Measurements from ENCODE around the gene RHCE. TPM values are rescaled to one million over a fixed set of nuclear protein-coding genes. Genes with fewer than 3 reads are reported as not detected.
"Not testable (repeated sequence)": the region's sequence is repeated elsewhere in the genome, so short reads cannot be mapped to it uniquely, and the experiment has no call there.

RHCE gene
- total and polyA plus RNA-seq, 9 donors: 0.44 to 2.4 (median 1.1) TPM

GRCh38 chr1:25349606-25350005, 71.0 kb downstream of the RHCE start:
- H3K27ac ChIP-seq (ENCODE audit: low read length): no peak overlapping the region
- no peak for DNase-seq
- H3K4me1 ChIP-seq (ENCODE audit: control insufficient read depth, insufficient read depth, low read length): no peaks in the 10 kb centered on the region
- peaks cover 35% of the 10 kb centered on the region for H3K36me3 ChIP-seq (ENCODE audit: control insufficient read depth, insufficient read depth, low read length)
- 100% methylated on average over 1 of the region's 3 CpGs for WGBS (ENCODE audit: insufficient coverage)
- no peaks in the 10 kb centered on the region for H3K27me3 ChIP-seq (ENCODE audit: control insufficient read depth, insufficient read depth, low read length)
- no peak overlapping the region for H3K4me3 ChIP-seq (ENCODE audit: low read length)
- H3K9me3 ChIP-seq (replicated peaks; ENCODE audit: control insufficient read depth, low read depth, low read length): no peaks in the 10 kb centered on the region

GRCh38 chr1:25347556-25347955, 73.1 kb downstream of the RHCE start:
- H3K27me3 ChIP-seq (ENCODE audit: control insufficient read depth, insufficient read depth, low read length): no peaks in the 10 kb centered on the region
- no peak overlapping the region for H3K4me3 ChIP-seq (ENCODE audit: low read length)
- no peak overlapping the region for H3K27ac ChIP-seq (ENCODE audit: low read length)
- H3K36me3 ChIP-seq (ENCODE audit: control insufficient read depth, insufficient read depth, low read length): peaks cover 30% of the 10 kb centered on the region
- no peak for DNase-seq
- WGBS (ENCODE audit: insufficient coverage): no CpG with 5 or more reads among the region's 2 CpGs
- H3K4me1 ChIP-seq (ENCODE audit: control insufficient read depth, insufficient read depth, low read length): no peaks in the 10 kb centered on the region
- no peaks in the 10 kb centered on the region for H3K9me3 ChIP-seq (replicated peaks; ENCODE audit: control insufficient read depth, low read depth, low read length)

- Histone ChIP-seq H3K4me3 (ENCODE audit: low read length) (no peak overlapping the region), H3K9me3 (replicated peaks; ENCODE audit: control insufficient read depth, low read depth, low read length) (no peaks in the 10 kb centered on the region), H3K4me1 (ENCODE audit: control insufficient read depth, insufficient read depth, low read length) (no peaks in the 10 kb centered on the region), H3K36me3 (ENCODE audit: control insufficient read depth, insufficient read depth, low read length) (peaks cover 19% of the 10 kb centered on the region), H3K27me3 (ENCODE audit: control insufficient read depth, insufficient read depth, low read length) (no peaks in the 10 kb centered on the region), H3K27ac (ENCODE audit: low read length) (no peak overlapping the region)
- WGBS (ENCODE audit: insufficient coverage): 86% methylated on average over 1 of the region's 4 CpGs
- no peak for DNase-seq
These were observed 76.8 kb downstream of the RHCE start for GRCh38 chr1:25343872-25344271.

- H3K36me3 ChIP-seq (ENCODE audit: control insufficient read depth, insufficient read depth, low read length): peaks cover 17% of the 10 kb centered on the region
- no CpG with 5 or more reads among the region's 1 CpG for WGBS (ENCODE audit: insufficient coverage)
These were observed 77.8 kb downstream of the RHCE start for GRCh38 chr1:25342846-25343245.

GRCh38 chr1:25341746-25342145, 78.9 kb downstream of the RHCE start:
- H3K27me3 ChIP-seq (ENCODE audit: control insufficient read depth, insufficient read depth, low read length): no peaks in the 10 kb centered on the region
- no peak for DNase-seq
- peaks cover 16% of the 10 kb centered on the region for H3K36me3 ChIP-seq (ENCODE audit: control insufficient read depth, insufficient read depth, low read length)
- 100% methylated on average over 1 of the region's 6 CpGs for WGBS (ENCODE audit: insufficient coverage)
- no peaks in the 10 kb centered on the region for H3K9me3 ChIP-seq (replicated peaks; ENCODE audit: control insufficient read depth, low read depth, low read length)
- no peak overlapping the region for H3K4me3 ChIP-seq (ENCODE audit: low read length)
- no peak overlapping the region for H3K27ac ChIP-seq (ENCODE audit: low read length)
- H3K4me1 ChIP-seq (ENCODE audit: control insufficient read depth, insufficient read depth, low read length): no peaks in the 10 kb centered on the region

More at GRCh38 chr1:25342846-25343245, 77.8 kb downstream of the RHCE start:
- Histone ChIP-seq H3K4me1 (ENCODE audit: control insufficient read depth, insufficient read depth, low read length) (no peaks in the 10 kb centered on the region), H3K9me3 (replicated peaks; ENCODE audit: control insufficient read depth, low read depth, low read length) (no peaks in the 10 kb centered on the region), H3K4me3 (ENCODE audit: low read length) (no peak overlapping the region), H3K27me3 (ENCODE audit: control insufficient read depth, insufficient read depth, low read length) (no peaks in the 10 kb centered on the region), H3K27ac (ENCODE audit: low read length) (no peak overlapping the region)
- DNase-seq: no peak

- H3K27me3 ChIP-seq (ENCODE audit: control insufficient read depth, insufficient read depth, low read length): no peaks in the 10 kb centered on the region
- H3K36me3 ChIP-seq (ENCODE audit: control insufficient read depth, insufficient read depth, low read length): peaks cover 6% of the 10 kb centered on the region
- no peak for DNase-seq
- no peaks in the 10 kb centered on the region for H3K9me3 ChIP-seq (replicated peaks; ENCODE audit: control insufficient read depth, low read depth, low read length)
- peak overlapping the region; percentile 99 for H3K4me3 ChIP-seq (ENCODE audit: low read length)
- H3K27ac ChIP-seq (ENCODE audit: low read length): peak overlapping the region; percentile 99
- 20% methylated on average over 1 of the region's 6 CpGs for WGBS (ENCODE audit: insufficient coverage)
- H3K4me1 ChIP-seq (ENCODE audit: control insufficient read depth, insufficient read depth, low read length): no peaks in the 10 kb centered on the region
These were observed 81.6 kb downstream of the RHCE start for GRCh38 chr1:25338986-25339385.

- Histone ChIP-seq H3K4me1 (ENCODE audit: control insufficient read depth, insufficient read depth, low read length) (no peaks in the 10 kb centered on the region), H3K27ac (ENCODE audit: low read length) (peak within 1 kb of the TSS; percentile 99), H3K4me3 (ENCODE audit: low read length) (peak within 1 kb of the TSS; percentile 99), H3K36me3 (ENCODE audit: control insufficient read depth, insufficient read depth, low read length) (no peaks in the 10 kb centered on the region), H3K27me3 (ENCODE audit: control insufficient read depth, insufficient read depth, low read length) (no peaks in the 10 kb centered on the region), H3K9me3 (replicated peaks; ENCODE audit: control insufficient read depth, low read depth, low read length) (no peaks in the 10 kb centered on the region)
- WGBS (ENCODE audit: insufficient coverage): under 1% methylated on average over 51 of the region's 75 CpGs
- peak; percentile 94 for DNase-seq
These were observed 82.2 kb downstream of the RHCE start, which contains the start of gene TMEM50A for GRCh38 chr1:25338188-25338981. TMEM50A (plus strand) TSS chr1:25338334; CDS start chr1:25340487, 2,153 bp downstream.

- 0% methylated on average over 3 of the region's 39 CpGs for WGBS (ENCODE audit: insufficient coverage)
- DNase-seq: peak; percentile 20
- H3K27ac ChIP-seq (ENCODE audit: low read length): peak overlapping the region; percentile 99
These were observed 83.0 kb downstream of the RHCE start for GRCh38 chr1:25337483-25338187.

GRCh38 chr1:25336922-25337354, 83.7 kb downstream of the RHCE start:
- H3K36me3 ChIP-seq (ENCODE audit: control insufficient read depth, insufficient read depth, low read length); DNase-seq; H3K4me1 ChIP-seq (ENCODE audit: control insufficient read depth, insufficient read depth, low read length); H3K9me3 ChIP-seq (replicated peaks; ENCODE audit: control insufficient read depth, low read depth, low read length); H3K27me3 ChIP-seq (ENCODE audit: control insufficient read depth, insufficient read depth, low read length); H3K27ac ChIP-seq (ENCODE audit: low read length): not testable (repeated sequence)
- WGBS (ENCODE audit: insufficient coverage): no CpG with 5 or more reads among the region's 29 CpGs
- peak overlapping the region; percentile 41 for H3K4me3 ChIP-seq (ENCODE audit: low read length)

More at GRCh38 chr1:25337483-25338187, 83.0 kb downstream of the RHCE start:
- not testable (repeated sequence) for H3K4me1 ChIP-seq (ENCODE audit: control insufficient read depth, insufficient read depth, low read length); H3K36me3 ChIP-seq (ENCODE audit: control insufficient read depth, insufficient read depth, low read length); H3K9me3 ChIP-seq (replicated peaks; ENCODE audit: control insufficient read depth, low read depth, low read length); H3K27me3 ChIP-seq (ENCODE audit: control insufficient read depth, insufficient read depth, low read length)
- H3K4me3 ChIP-seq (ENCODE audit: low read length): peak overlapping the region; percentile 99

GRCh38 chr1:25329950-25330349, 90.7 kb downstream of the RHCE start:
- DNase-seq: peak; percentile 50
- no CpG with 5 or more reads among the region's 5 CpGs for WGBS (ENCODE audit: insufficient coverage)

More at GRCh38 chr1:25329950-25330349, 90.7 kb downstream of the RHCE start:
- not testable (repeated sequence) for H3K27ac ChIP-seq (ENCODE audit: low read length); H3K27me3 ChIP-seq (ENCODE audit: control insufficient read depth, insufficient read depth, low read length); H3K4me1 ChIP-seq (ENCODE audit: control insufficient read depth, insufficient read depth, low read length); H3K9me3 ChIP-seq (replicated peaks; ENCODE audit: control insufficient read depth, low read depth, low read length); H3K36me3 ChIP-seq (ENCODE audit: control insufficient read depth, insufficient read depth, low read length); H3K4me3 ChIP-seq (ENCODE audit: low read length)
